Stimulated activated CD4-positive, alpha-beta T cell treated with anti-CD3 and anti-CD28 coated beads, Interleukin-12 subunit alpha, Interleukin-12 subunit beta, amount 100 ng/mL, for 24 hours (primary cell): ENCODE data around the gene PRDM13.
"Not testable (repeated sequence)": the region's sequence is repeated elsewhere in the genome, so short reads cannot be mapped to it uniquely, and the experiment has no call there.

Source experiments
- DNase-seq, 2 experiments: peaks; one replicate each; pipeline ENCODE4 v3.0.0-alpha.2; 2020; ENCODE audit warnings: low read depth in 2 of 2

Gene PRDM13

DNA sequence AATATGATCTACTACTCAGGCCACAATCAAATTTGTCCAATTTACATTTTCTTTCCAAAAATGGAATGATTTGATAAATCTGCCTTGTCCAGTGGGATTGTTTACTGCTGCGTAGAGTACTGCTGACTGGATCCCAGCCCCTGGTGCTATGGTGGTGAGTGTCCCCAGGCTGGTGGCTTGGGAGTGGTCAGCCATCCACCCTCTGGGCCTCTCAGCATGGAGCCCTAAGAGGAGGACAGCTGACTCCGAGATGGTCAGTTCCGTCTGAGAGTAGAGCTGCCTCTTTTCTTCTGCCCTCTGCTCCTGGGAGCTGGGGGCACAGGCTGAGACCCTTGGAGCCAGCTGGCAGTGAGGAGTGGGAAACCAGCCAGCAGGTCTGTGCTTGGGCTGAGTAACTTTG lies 22.7 kb downstream of the PRDM13 start:
- no peak for DNase-seq

DNA sequence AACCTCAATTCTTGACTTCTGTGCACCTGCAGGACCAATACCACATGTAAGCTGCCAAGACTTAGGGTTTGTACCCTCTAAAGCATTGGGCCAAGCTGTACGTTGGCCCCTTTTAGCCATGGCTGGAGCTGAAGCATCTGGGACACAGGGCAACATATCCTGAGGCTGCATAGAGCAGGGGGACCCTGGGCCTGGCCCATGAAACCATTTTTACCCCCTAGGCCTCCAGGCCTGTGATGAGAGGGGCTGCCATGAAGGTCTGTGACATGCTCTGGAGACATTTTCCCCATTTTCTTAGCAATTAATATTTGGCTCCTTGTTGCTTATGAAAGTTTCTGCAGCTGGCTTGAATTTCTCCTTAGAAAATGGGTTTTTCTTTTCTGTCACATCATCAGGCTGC lies 31.0 kb downstream of the PRDM13 start:
- no peak for DNase-seq

DNA sequence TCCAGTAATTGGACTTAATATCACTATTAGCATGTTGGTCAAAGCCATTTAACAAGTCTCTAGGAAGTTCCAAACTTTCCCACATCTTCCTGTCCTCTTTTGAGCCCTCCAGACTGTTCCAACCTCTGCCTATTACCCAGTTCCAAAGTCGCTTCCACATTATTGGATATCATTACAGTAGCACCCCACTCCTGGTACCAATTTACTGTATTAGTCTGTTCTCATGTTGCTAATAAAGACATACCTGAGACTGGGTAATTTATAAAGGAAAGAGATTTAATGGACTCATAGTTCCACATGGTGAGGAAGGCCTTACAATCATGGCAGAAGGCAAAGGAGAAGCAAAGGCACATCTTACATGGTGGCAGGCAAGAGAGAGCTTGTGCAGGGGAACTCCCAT lies 31.7 kb downstream of the PRDM13 start:
- DNase-seq, result not testable (repeated sequence)

DNA sequence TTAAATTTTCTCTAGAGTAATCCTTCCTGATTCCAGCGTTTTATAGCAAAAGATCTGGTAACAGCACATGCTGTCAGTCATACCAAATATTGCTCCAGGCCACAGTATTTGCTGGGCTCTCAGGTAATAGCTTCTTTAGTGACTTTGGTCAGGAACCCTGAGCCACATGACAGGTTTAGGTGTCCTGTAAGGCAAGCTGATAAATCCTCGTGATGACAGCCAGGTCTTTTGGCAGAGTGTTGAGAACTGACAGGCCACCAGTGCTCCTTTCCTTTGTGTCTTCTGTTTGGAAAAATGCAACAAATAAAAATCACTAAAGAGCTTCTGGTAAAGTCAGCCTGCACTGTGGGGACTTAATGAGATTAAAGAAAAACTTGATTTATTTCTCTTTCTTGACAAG lies 34.6 kb downstream of the PRDM13 start:
- DNase-seq, result no peak

DNA sequence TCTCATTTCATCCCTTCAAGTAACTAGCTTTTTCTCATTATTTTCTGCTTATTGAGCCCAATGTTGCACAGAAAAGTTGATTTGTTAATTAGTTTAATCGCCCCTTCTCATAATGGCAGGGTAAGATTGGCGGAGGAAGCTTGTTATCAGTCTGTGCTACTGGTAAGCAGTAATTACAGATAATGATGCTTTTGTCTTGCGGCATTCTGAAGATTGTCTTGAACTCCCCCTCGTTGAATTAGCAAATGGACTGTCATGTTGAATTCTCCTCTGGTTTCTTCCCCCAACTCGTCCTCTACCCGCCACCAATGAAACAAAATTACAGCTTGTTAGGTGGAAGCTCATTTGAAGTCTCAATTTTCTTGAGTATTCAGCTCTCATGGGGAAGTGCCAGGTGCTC lies 39.4 kb downstream of the PRDM13 start:
- no peak for DNase-seq

DNA sequence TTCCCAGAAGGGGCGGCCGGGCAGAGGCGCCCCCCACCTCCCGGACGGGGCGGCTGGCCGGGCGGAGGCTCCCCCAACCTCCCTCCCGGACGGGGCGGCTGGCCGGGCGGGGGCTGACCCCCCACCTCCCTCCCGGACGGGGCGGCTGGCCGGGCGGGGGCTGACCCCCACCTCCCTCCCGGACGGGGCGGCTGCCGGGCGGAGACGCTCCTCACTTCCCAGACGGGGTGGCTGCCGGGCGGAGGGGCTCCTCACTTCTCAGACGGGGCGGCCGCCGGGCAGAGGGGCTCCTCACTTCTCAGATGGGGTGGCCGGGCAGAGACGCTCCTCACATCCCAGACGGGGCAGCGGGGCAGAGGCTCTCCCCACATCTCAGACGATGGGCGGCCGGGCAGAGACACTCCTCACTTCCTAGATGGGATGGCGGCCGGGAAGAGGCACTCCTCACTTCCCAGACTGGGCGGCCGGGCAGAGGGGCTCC lies 43.5 kb downstream of the PRDM13 start:
- not testable (repeated sequence) for DNase-seq

DNA sequence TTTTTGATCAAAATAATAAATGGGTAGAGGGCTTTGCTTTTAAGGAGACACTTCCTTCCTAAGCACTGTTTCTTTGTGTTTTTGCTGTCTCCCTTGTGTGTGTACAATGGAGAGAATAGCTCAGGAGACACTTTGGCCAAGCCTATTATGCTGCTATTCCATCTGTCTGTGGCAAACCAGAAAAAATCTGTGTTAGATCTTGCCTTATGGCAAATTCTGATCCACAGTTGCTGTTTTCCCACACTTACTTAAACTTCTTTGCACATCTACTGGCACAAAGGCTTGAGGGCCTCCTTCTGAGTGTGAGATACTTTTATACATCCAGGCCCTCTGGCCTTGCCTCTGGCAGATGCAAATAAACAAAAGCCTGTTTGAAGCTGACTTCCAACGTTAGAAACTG lies 53.6 kb downstream of the PRDM13 start:
- DNase-seq, result no peak

DNA sequence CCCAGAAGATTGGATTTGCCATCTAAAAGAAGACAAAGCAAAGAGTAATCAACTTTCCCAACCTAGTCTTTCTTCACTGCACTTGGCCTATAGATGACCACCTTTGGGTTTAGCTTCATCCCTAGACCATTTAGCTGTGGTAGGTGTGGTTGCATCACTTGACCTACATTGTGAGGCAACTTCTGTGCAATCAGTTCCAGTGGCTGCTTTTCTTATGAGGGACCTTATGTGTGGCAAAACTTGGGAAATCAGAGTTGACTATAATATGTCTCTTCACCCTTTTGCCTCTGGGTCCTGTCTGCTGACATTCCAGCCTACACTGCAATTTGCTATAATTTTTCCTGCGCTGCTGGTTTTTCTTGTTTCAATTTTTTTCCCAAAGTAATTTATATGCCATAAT lies 55.2 kb downstream of the PRDM13 start:
- no peak for DNase-seq

DNA sequence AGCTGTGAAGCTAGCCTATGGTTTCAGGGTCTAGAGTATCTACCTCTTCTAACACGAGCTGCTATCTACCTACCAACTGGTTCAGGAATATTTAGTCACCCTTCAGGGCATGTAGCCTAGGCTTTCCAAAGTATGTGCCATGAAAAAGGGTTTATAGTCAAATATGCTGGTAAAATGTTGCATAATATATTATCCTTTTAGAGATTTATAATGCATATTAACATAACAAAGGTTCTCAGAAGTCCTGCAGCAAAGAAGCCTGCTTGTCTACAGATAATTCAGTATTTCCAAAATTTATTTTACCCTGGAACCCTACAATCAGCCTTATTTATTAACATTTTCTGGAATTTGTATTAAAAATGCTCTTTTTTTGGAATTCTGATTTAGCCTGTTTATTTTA lies 56.0 kb downstream of the PRDM13 start:
- no peak for DNase-seq
